PC-9 (cell line): ENCODE measurements around the gene NSF. TPM values are rescaled to one million over a fixed set of nuclear protein-coding genes. Genes with fewer than 3 reads are reported as not detected.
"Not testable (repeated sequence)": the region's sequence is repeated elsewhere in the genome, so short reads cannot be mapped to it uniquely, and the experiment has no call there.

Experiments used
- BruUV-seq: library from RNA; stranded (reverse); fragments of 400-500 nt; replicated peaks from 2 replicates; lab custom pipeline; 2021; lab: Mats Ljungman, UMichigan
- CTCF ChIA-PET: fragments of 300-600 bp; sonication (Branson Sonifier 250); formaldehyde crosslinking; loops from one replicate; lab custom pipeline; 2022; ENCODE audit warnings: antibody characterized with exemption; lab: Charles Lee
- POLR2A ChIA-PET: fragments of 300-600 bp; sonication (Branson Sonifier 250); formaldehyde crosslinking; loops from one replicate; lab custom pipeline; 2022; ENCODE audit warnings: antibody characterized with exemption; ENCODE audit not compliant: unreplicated experiment; lab: Charles Lee
- DNase-seq, 2 experiments: peaks; one replicate each; pipeline versions ENCODE4 v3.0.0 to v3.0.0-alpha.2; 2015 to 2022; ENCODE audit warnings: mixed read lengths in 1 of 2
- H2AFZ ChIP-seq: fragments of 200-600 bp; sonication (generic); 2 replicates; pipeline ENCODE4 v1.8.1; 2017; ENCODE audit warnings: antibody characterized with exemption
- H3F3A ChIP-seq: fragments of 200-600 bp; sonication (generic); 2 replicates; pipeline ENCODE4 v1.8.1; 2017; ENCODE audit warnings: antibody characterized with exemption, mild to moderate bottlenecking, low read depth; ENCODE audit not compliant: insufficient read depth
- H3K27ac ChIP-seq: fragments of 200-600 bp; sonication (generic); 2 replicates; pipeline ENCODE4 v1.6.1; 2016; ENCODE audit warnings: mixed run types
- H3K27me3 ChIP-seq: fragments of 200-600 bp; sonication (generic); 2 replicates; pipeline ENCODE4 v1.6.1; 2016; ENCODE audit warnings: low read depth, mixed run types; ENCODE audit not compliant: insufficient read depth
- H3K36me3 ChIP-seq: fragments of 200-600 bp; sonication (generic); 2 replicates; pipeline ENCODE4 v1.6.1; 2016; ENCODE audit warnings: low read depth, mixed run types
- H3K4me1 ChIP-seq: fragments of 200-600 bp; sonication (generic); replicated peaks from 2 replicates; pipeline ENCODE4 v1.6.1; 2016; ENCODE audit warnings: mixed run types; ENCODE audit not compliant: insufficient read depth
- H3K4me2 ChIP-seq: fragments of 200-600 bp; sonication (generic); 2 replicates; pipeline ENCODE4 v1.6.1; 2017; ENCODE audit warnings: mixed run types
- H3K4me3 ChIP-seq: fragments of 200-600 bp; sonication (generic); 2 replicates; pipeline ENCODE4 v1.6.1; 2016; ENCODE audit warnings: mixed run types
- H3K79me2 ChIP-seq: fragments of 200-600 bp; sonication (generic); 2 replicates; pipeline ENCODE4 v1.6.1; 2017; ENCODE audit warnings: low read depth, mixed run types
- H3K9me2 ChIP-seq: fragments of 200-600 bp; sonication (generic); 2 replicates; pipeline ENCODE4 v1.8.1; 2017; ENCODE audit warnings: mild to moderate bottlenecking; ENCODE audit not compliant: insufficient read depth
- H3K9me3 ChIP-seq: fragments of 200-600 bp; sonication (generic); 2 replicates; pipeline ENCODE4 v1.8.1; 2016; ENCODE audit warnings: low read depth; ENCODE audit not compliant: insufficient read depth
- H4K20me1 ChIP-seq: fragments of 200-600 bp; sonication (generic); 2 replicates; pipeline ENCODE4 v1.8.1; 2017; ENCODE audit not compliant: insufficient read depth
- intact Hi-C: fragments of 100-400 bp; cut with micrococcal nuclease; formaldehyde crosslinking; loops from one replicate; pipeline ENCODE4 v1.10.0; 2022; ENCODE audit not compliant: unreplicated experiment
- total RNA-seq: library from RNA; stranded (reverse); gene quantifications from 2 replicates; pipeline ENCODE4 v1.2.3, GENCODE V29; 2021

Gene NSF
- total RNA-seq, 1 experiment from 2014 or later, result 40.0 TPM

DNA sequence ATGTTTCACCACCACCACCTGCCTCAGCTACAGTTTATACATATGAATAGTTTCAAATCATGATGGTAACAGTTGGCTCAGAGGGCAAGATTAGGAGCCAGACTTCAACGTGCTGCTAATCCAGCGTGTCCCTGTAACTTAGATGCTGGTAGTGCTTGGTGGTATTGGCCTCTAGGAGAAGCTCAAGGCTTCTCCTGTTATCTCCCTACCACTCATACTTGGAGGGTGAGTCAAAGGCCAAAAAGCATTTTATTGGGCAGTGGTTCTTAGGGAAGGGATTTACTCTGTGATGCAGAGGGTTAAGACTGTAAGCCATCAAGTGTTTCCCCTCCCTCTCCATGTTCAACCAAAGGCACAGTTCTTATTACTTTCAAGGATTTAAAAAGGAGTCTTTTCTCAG lies 82.3 kb downstream of the NSF start:
- H4K20me1 ChIP-seq, POLR2A ChIA-PET, H3K79me2 ChIP-seq, CTCF ChIA-PET, H3K4me2 ChIP-seq, H3F3A ChIP-seq, BruUV-seq, H3K9me3 ChIP-seq, H3K9me2 ChIP-seq, H3K4me3 ChIP-seq, intact Hi-C loops, H3K36me3 ChIP-seq, DNase-seq, H3K4me1 ChIP-seq, H2AFZ ChIP-seq, H3K27me3 ChIP-seq, H3K27ac ChIP-seq: not testable (repeated sequence)

DNA sequence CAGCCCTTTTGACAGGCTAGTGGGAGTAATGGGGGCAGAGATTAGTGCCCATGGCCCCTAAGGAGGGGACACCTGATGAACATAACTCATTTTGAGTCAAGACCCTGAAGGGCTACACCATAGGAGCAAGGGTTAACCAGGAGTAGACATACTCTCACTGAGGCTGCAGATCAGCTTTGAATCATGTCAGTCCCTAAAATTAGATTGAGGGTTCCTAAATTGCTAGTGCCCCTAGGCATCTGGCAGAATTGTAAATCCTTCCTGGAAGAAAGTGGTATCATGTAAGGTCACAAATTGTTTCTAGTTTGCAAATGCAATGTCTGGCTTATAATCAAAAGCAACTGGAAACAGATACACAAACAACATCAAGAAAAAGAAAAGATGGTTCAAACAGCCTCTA lies 87.3 kb downstream of the NSF start:
- H3K27ac ChIP-seq, H3K9me2 ChIP-seq, H3K27me3 ChIP-seq, DNase-seq, BruUV-seq, H3K79me2 ChIP-seq, H3F3A ChIP-seq, CTCF ChIA-PET, H3K9me3 ChIP-seq, POLR2A ChIA-PET, H3K4me2 ChIP-seq, H2AFZ ChIP-seq, H3K36me3 ChIP-seq, H4K20me1 ChIP-seq, H3K4me1 ChIP-seq, H3K4me3 ChIP-seq, intact Hi-C loops: not testable (repeated sequence)

DNA sequence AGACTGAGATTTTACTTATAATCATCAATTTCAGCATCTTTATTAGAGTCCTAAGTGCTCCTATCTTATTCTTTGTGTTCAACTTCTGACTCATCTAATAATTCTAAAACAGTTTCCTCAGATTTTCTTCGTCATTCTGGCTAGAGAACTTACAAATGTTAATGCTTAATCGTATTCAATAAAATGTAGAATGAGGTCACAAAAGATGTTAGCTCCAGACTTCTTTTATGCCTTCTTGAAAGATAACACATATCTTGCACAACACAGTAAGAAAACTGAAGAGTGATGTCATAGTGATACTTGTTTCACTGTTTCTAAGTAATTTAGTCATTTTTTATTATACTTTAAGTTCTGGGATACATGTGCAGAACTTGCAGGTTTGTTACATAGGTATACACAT lies 93.2 kb downstream of the NSF start:
- BruUV-seq, H4K20me1 ChIP-seq, intact Hi-C loops, H3K4me3 ChIP-seq, POLR2A ChIA-PET, H3K4me1 ChIP-seq, H2AFZ ChIP-seq, DNase-seq, H3K4me2 ChIP-seq, H3K79me2 ChIP-seq, CTCF ChIA-PET, H3K36me3 ChIP-seq, H3K9me2 ChIP-seq, H3K9me3 ChIP-seq, H3F3A ChIP-seq, H3K27me3 ChIP-seq, H3K27ac ChIP-seq: not testable (repeated sequence)

DNA sequence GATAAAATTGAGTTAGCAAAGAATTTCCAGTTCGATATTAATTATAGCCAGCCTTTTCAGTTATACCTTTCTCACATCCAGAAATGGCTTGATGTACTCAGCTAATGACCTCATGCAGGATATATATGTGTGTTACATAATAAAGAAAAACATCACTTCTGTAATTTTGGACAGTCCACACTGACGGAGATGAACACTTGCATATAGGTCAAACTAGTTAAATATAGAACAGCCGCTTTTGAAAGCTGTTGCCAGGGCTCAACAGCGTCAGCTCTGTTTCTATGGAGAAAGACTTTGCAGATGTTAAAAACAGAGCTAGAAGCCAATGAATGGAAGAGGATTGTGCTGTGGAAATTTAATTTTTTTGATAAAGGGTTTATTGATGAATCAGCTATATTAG lies 94.8 kb downstream of the NSF start:
- H3K9me2 ChIP-seq, H3F3A ChIP-seq, BruUV-seq, CTCF ChIA-PET, H3K4me1 ChIP-seq, H3K9me3 ChIP-seq, H3K4me3 ChIP-seq, H3K79me2 ChIP-seq, intact Hi-C loops, POLR2A ChIA-PET, H3K36me3 ChIP-seq, H3K4me2 ChIP-seq, H2AFZ ChIP-seq, DNase-seq, H3K27ac ChIP-seq, H3K27me3 ChIP-seq, H4K20me1 ChIP-seq: not testable (repeated sequence)

DNA sequence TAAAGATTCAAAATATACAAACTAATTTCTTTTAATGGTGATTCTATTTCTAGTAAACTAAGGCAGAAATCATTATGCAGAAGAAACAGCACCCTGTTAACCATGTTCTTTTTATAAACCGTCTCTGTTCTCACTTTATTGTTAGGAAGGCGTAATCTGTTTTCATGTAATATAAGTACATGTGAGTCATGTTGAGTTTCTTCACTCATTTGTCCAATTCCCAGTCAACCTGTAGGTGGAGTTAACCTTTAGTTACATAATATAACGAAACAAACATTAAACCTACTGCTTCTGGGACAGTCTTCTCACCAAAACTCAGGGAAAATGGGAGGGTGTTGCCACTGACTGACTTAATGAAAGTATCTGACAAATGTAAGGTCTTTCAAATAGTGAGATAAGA lies 101.7 kb downstream of the NSF start:
- H4K20me1 ChIP-seq, H3K4me3 ChIP-seq, BruUV-seq, H3K79me2 ChIP-seq, H3K27ac ChIP-seq, CTCF ChIA-PET, H3K4me2 ChIP-seq, H3K36me3 ChIP-seq, POLR2A ChIA-PET, H3K9me3 ChIP-seq, H3K9me2 ChIP-seq, DNase-seq, H3K27me3 ChIP-seq, intact Hi-C loops, H3F3A ChIP-seq, H2AFZ ChIP-seq, H3K4me1 ChIP-seq: not testable (repeated sequence)

DNA sequence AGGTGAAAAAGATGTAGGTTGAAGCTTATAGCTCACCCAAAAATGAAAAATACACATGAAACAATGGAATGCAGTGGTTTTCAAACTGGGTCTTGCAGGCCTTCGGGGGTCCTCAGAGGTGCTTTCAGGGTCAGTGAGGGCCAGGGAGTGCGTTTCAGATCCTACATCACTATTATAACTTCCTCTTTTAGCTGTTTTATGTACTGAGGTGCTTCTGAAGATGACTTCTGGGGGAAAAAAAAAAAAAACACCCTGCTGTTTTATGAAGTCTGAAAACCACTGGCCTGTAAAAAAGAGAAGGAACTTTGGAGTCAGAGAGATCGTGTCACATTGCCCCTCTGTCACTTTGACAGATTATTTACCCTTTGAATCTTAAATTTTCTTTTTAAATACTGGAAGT lies 102.8 kb downstream of the NSF start:
- H3K27me3 ChIP-seq, H3K79me2 ChIP-seq, BruUV-seq, intact Hi-C loops, H2AFZ ChIP-seq, DNase-seq, H4K20me1 ChIP-seq, H3K4me3 ChIP-seq, CTCF ChIA-PET, H3K27ac ChIP-seq, H3K36me3 ChIP-seq, H3K4me2 ChIP-seq, H3F3A ChIP-seq, H3K4me1 ChIP-seq, H3K9me3 ChIP-seq, POLR2A ChIA-PET, H3K9me2 ChIP-seq: not testable (repeated sequence)

DNA sequence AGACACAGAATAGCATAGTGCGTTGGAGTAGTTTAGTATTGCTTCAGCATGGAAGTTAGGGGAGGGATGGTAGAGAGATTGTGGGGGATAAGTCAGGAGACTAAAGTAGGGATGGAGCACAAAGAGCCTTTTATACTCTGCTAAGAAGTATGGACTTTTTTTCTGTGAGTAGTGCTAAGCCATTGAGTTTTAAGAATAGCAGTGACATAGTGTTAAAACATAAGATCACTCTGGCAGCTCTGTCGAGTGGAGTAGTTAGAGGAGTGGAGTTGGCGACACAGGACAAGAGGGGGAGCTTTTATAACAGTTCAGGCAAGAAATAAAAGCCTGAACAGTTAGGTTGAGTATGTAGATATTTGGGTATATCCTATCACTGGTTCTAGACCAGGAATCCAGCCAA lies 106.1 kb downstream of the NSF start:
- intact Hi-C loops, result not testable (repeated sequence)

DNA sequence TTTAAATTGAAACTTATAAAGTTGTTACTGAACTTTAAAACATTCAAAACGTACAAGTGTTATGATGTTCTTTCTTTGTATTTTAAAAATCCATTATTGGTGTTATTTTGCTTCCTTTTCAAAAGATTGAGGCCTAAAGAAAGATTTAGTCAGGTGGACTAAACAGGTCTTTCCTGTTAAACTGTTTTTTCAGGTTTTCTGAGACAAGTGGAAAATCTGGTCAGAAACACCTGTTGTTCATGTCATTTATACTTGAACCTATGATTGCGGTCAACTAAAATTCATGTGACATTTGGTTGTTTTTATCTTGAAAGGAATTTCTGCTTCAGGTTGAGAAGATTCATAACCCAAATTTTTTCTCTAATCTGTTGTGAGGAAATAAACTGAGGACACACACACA lies 108.5 kb downstream of the NSF start:
- H3K9me3 ChIP-seq, H3K79me2 ChIP-seq, H3K4me1 ChIP-seq, H3K36me3 ChIP-seq, H2AFZ ChIP-seq, DNase-seq, CTCF ChIA-PET, POLR2A ChIA-PET, H4K20me1 ChIP-seq, H3F3A ChIP-seq, BruUV-seq, H3K9me2 ChIP-seq, intact Hi-C loops, H3K27me3 ChIP-seq, H3K4me3 ChIP-seq: not testable (repeated sequence)
- peak overlapping the region; percentile 51; the same call in 1 of the 2 replicates for H3K27ac ChIP-seq
- peak overlapping the region; percentile 57 for H3K4me2 ChIP-seq

More for the DNA sequence above, 106.1 kb downstream of the NSF start:
- H3K4me2 ChIP-seq, H3K27me3 ChIP-seq, H3K27ac ChIP-seq, H4K20me1 ChIP-seq, H3K79me2 ChIP-seq, H3K9me2 ChIP-seq, CTCF ChIA-PET, H3F3A ChIP-seq, H3K36me3 ChIP-seq, H2AFZ ChIP-seq, H3K9me3 ChIP-seq, DNase-seq, POLR2A ChIA-PET, BruUV-seq, H3K4me1 ChIP-seq, H3K4me3 ChIP-seq: not testable (repeated sequence)
